ENCODE measurements around the gene PTPRS.
"Not testable (repeated sequence)": the region's sequence is repeated elsewhere in the genome, so short reads cannot be mapped to it uniquely, and the experiment has no call there.

PTPRS gene

GRCh38 chr19:5331790-5332189 is 8.8 kb downstream of the PTPRS start:
- no peak for DNase-seq

GRCh38 chr19:5330307-5330720 is 10.3 kb downstream of the PTPRS start:
- DNase-seq, result no peak

- DNase-seq, result no peak
Measured at GRCh38 chr19:5329141-5329540, 11.5 kb downstream of the PTPRS start.

GRCh38 chr19:5328407-5328806 is 12.2 kb downstream of the PTPRS start:
- DNase-seq, result not testable (repeated sequence)

DNA sequence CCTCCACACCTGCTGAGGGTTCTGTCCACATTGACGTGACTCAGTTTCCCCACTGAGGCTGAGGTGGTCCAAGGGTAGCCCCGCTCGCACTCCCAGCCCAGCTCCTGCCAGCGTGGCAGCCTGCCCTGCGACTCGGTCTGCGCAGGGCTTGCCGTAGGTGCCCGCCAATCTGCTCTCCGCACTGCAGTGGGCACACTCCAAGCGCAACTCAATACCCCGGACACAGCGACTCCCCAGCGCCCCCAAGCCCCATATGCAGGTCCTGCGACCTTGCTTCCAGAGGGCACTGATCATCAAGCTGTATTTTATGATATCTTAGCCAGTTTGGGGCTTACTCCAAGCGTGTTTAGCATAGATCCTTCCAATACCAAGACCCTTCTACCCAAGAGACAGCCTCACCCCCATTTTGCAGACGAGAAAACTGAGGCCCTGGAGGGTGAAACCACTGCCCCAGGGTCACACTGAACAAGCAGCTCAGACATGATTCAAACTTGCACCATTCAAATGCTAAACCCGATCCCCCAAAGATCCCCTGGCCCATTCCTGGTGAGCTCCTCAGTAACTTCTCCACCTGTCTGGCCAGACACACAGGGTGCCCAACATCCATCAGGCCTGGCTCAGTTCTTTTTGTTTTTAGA is 13.5 kb downstream of the PTPRS start:
- no peak for DNase-seq

DNA sequence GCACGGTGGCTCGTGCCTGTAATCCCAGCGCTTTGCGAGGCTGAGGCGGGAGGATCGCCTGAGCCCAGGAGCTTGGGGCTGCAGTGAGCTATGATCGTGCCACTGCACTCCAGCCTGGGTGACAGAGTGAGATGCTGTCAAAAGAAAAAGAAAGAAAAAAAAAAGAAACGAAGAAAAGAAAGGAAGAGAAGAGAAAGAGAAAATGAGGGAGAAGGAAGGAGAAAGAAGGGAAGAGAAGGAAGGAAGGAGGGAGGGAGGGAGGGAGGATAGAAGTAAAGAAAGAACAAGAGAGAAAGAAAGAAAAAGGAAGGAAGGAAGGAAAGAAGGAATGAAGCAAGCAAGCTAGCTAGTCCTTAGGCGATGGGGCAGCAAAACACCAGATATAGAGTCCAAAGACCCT is 14.1 kb downstream of the PTPRS start:
- DNase-seq, result no peak

- no peak for DNase-seq
Measured at GRCh38 chr19:5324947-5325346, 15.7 kb downstream of the PTPRS start.

GRCh38 chr19:5323475-5323811 is 17.2 kb downstream of the PTPRS start:
- DNase-seq, result no peak

DNA sequence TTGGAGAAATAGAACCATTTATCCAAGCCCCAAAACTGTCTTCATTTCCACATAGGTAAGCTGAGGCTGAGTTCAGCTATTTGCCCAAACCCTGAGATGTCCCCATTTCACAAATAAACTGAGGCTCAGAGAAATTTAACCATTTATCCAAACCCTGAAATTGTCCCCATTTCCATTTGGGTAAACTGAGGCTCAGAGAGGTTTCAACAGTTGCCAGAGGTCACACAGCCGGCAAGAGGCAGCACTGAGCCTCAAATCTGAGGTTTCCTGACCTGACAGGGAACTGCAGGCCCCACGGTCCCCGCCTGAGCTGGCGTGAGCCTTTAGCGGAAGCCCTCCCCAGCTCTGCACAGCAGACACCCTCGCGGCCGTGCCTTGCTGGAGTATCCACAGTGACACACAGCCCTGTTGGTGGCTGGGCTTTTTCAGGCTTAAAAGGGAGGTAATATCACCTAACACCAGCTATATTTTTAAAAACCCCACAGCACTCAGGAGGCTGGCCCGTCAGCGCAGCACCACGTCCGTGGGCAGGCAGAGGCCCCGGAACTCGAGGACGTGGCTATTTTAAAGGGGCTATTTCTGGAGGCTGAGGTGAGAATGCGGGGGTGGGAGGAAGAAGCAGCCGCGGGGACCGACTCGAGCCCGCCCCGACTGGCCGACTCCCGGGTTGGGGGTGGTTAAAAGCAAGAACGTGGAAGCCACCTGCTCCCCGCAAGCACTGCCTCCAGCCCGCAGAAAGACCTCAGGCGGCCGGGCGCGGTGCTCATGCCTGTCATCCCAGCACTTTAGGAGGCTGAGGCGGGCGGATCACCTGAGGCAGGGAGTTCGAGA is 18.5 kb downstream of the PTPRS start:
- DNase-seq, result peak; percentile 14

DNA sequence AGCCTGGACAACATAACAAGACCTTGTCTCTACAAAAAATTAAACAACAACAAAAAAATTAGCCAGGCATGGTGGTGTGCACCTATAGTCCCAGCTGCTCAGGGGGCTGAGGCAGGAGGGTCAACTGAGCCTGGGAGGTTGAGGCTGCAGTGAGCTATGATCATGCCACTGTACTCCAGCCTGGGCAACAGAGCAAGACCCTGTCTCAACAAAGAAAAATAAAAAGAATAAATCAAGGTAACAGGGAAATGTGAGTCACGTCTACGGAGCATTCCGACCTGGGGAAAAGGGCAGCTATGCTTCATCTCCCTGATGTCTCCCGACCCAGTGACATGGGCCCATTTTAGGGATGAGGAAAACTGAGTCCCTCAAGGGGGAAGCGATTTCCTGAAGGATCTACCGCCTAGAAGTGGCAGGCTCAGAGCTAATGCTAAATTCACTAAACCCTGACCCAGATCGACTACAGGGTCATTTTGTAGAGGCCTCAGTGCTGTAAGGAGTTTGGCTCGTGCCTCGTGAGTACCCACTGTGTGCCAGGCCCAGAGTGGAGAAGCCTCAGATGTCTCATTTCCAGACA is 19.5 kb downstream of the PTPRS start:
- no peak for DNase-seq

DNA sequence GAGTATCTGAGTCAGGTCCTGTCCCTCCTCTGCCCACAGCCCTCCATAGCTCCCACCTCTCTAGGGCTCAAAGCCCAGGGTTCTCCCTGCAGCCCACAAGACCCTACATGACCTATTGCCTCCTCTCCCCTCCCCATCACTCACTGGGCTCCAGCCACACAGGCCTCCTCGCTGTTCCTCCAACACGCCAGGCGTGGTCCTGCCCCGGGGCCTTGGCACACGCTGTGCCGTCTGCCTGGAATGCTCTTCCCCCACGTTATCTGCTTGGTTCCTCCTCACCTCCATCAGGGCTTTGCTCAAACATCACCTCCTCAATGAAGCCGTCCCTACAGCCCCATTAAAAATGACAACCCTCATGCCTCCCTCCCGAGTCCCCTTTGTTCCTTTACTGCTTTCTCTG is 21.1 kb downstream of the PTPRS start:
- DNase-seq, result no peak

GRCh38 chr19:5318306-5318705 is 22.3 kb downstream of the PTPRS start:
- DNase-seq, result no peak

- DNase-seq, result no peak
Measured at GRCh38 chr19:5317321-5317720, 23.3 kb downstream of the PTPRS start.

- no peak for DNase-seq
Measured at GRCh38 chr19:5316138-5316537, 24.5 kb downstream of the PTPRS start.

- no peak for DNase-seq
Measured at GRCh38 chr19:5314907-5315298, 25.7 kb downstream of the PTPRS start.

GRCh38 chr19:5314012-5314906 is 26.4 kb downstream of the PTPRS start:
- peak; percentile 23 for DNase-seq

DNA sequence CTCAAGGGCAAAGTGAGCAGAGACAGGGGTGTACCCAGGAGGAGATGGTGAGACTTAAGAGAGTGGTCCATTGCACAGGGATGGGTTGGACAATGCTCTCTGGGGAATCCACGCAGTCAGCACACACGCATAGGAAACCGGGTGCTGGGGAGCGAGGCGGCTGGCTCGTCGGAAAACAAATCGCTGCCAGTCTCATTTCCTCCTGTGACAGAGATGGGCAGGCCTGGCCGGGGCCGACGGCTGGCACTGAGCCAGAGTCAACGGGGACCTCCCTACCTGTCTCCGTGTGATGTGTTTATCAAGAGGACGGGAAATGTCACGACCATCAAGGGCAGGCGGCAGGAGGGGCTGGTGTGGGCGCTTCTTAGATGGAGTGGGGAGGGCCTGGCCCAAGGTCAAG is 27.3 kb downstream of the PTPRS start:
- DNase-seq, result no peak

DNA sequence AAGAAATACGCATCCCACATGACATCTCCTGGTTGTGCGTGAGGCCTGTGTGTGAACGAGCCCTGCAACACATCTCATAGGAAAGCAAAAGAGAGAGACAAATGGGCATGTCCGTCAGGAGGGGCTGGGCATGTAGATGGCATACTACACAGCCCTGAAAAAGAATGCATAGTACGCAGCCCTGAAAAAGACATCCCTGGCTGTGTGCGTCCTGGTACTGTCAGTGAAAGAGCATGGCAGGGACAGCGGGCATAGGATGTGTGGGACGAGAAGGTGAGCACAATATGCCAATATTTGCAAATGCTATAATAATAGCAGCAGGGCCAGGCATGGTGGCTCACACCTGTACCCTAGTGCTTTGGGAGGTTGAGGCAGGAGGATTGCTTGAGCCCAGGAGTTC is 28.6 kb downstream of the PTPRS start:
- no peak for DNase-seq

DNA sequence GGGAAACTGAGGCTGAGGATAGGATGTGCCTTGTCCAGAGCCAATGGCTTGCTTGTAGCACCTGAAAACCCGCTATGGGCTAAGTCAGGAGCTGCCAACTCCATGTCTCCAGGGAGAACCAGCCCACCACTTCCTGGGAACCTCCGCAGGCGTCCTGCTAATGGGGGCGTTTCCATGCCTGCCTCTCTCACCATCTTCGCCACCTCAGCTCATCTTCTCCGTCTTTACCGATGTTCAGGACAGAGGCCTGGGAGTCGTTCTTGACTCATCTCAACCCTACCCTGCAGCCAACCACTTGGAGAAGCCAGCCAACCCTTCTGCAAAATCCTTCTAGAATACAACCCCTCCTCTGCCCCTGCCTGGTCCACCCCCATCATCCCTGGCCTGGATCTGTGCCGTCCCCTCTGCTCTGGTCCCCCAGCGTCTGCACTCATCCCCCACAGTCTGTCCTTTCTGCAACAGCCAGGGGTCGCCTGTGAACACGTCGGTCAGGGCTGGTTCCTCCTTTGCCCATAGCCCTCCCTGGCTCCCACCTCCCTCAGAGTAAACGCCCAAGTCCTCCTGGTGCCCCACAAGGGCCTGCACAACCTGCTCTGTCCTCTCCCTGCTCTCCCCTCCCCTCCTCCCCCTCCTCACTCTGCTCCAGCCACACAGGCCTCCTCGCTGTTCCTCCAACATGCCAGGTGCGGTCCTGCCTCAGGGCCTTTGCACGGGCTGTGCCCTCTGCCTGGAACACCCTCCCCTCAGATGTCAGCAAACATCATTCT is 31.0 kb downstream of the PTPRS start:
- no peak for DNase-seq

DNA sequence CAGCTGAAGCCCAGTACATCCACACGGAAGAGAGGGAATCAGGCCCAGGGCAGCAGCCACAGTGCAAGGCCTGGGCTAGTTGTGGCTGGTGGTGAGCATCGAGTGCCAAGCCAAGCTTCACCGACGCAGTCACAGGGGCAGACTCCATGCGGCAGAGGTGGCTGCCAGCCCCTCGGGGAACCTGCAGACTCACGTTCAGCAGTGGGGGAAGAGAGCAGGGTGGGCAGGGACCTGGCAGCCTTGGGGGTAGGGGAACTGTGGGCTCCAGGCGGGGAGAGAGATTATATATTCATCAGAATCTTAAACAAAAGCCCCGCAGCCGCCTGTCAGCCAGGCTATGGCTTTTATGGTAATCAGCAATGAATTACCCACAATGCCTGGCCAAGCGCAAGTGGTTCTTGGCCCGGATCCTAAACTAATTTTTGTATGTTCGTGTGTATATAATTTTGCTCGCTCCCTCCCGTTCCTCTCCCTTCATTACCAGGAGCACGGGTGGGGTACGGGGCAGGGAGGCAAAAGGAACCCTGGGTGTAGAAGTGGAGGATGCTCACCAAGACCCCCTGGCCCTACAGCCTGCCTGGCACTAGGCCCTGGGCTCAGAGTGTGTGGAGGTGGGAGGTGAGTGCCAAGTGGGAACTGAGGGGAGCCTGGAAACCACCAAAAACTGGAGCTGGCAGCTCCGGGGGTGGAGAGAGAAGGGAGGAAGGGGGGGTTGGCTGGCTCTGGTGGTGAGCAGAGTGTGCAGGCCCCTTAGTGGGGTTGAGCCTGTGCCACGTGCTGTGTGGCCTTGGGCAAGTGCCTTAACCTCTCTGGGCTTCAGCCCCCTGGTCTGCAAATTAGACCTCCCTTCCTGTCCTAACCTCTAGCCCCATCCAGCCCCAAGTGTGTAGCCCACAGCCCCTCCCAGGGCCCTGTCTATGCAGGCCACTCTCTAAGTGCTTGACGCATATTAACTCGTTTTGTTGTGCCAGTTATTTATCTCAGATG is 31.9 kb downstream of the PTPRS start:
- DNase-seq, result peak; percentile 56

DNA sequence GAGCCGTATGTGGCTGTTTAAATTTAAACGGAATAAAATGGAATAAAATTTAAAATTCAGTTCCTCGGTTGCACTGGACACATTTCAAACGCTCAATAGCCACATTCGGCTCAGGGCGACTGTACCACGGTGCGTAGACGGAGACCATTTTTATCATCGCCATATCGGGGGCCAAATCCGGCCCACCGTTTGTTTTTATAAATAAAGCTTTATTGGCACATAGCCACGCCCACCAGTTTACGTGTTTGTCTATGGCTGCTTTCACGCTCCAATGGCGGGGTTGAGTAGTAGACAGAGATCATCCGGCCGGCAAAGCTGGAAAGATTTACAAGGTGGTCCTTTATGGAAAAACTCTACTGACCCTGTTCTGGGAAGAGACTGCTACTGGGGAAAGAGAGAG is 33.0 kb downstream of the PTPRS start:
- DNase-seq, result no peak

Measured in EL (cell line).